ENCODE results near the gene ZNF511.

Gene ZNF511

DNA sequence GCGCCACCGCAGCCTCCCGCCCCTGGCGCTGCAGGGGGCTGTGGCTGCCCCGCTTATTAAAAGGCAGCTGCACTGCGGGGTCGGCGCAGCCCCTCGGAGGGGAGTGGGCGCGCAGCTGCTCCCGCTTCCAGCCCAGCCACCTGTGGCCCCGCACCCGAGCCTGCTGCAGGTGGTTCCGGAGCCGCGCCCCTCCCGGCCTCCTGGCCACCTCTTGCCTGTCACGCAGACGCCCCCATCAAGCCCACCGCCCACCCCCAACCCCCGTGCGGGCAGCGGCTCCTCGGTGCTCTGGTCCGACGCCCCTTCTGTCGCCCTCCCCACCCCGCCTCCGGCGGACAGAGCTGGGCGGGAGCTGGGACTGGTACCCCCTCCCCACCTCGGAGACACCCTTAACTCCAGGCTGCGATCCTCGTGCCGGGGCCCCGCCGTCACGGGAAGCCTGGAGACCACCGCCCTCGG lies 27.4 kb downstream of the ZNF511 start:
- FAIRE-seq (no peak), DNase-seq (ENCODE audit: insufficient read length, low spot score) (no peak)
- TF ChIP-seq POLR2A (IDR thresholded peaks at IDR 0.05; ENCODE audit: low read depth, low read length): no peak

DNA sequence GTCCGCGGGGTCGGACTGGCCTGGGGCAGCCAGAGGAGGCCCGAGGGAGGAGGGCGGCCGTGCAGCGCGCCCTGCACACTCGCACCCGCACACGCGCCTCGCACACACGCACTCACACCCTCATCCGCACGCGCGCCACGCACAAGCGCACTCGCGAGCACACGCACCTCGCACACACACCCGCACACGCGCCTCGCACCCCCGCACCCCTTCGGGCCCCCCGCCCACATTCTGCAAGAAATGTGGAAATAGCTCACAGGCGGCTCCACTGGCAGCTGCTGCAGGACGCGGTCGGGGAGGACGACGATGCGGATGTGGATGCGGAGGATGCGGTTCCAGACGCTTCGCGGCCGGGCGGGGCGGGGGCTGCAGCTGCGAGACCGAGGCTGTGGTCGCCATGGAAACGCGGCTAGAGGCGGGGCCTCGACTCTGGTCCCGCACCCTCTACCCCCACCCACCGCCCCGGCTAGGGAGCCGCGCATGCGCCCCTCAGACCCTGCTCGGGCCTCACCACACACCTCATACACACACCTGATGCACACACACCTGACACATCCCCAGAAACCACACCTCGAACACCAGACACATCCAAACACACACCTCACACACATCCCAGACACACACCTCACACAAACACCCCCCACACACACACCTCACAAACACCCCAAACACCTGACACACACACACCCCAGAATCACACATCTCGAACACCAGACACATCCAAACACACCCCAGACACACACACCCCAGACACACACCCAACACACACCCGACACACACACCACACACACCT lies 28.1 kb downstream of the ZNF511 start, which contains the start of gene CALY:
CALY (minus strand) TSS at position 320 of the 793 bp plus-strand sequence. CDS start 7,907 bp downstream, outside the sequence.
- FAIRE-seq (no peak), DNase-seq (ENCODE audit: insufficient read length, low spot score) (no peak)
- no peak for TF ChIP-seq POLR2A (IDR thresholded peaks at IDR 0.05; ENCODE audit: low read depth, low read length)

DNA sequence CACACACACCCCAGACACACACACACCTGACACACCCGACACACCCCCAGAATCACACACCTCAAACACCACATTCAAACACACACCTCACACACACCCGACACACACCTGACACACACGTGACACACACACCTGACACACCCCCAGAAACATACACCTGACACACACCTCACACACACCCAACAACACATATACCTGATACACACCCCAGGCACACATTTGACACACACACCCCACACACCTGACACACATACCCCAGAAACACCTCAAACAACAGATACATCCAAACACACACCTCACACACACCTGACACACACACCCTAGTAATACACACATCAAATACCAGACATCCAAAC lies 28.6 kb downstream of the ZNF511 start:
- no peak for TF ChIP-seq POLR2A (IDR thresholded peaks at IDR 0.05; ENCODE audit: low read depth, low read length)
- FAIRE-seq: no peak
- no peak for DNase-seq (ENCODE audit: insufficient read length, low spot score)

DNA sequence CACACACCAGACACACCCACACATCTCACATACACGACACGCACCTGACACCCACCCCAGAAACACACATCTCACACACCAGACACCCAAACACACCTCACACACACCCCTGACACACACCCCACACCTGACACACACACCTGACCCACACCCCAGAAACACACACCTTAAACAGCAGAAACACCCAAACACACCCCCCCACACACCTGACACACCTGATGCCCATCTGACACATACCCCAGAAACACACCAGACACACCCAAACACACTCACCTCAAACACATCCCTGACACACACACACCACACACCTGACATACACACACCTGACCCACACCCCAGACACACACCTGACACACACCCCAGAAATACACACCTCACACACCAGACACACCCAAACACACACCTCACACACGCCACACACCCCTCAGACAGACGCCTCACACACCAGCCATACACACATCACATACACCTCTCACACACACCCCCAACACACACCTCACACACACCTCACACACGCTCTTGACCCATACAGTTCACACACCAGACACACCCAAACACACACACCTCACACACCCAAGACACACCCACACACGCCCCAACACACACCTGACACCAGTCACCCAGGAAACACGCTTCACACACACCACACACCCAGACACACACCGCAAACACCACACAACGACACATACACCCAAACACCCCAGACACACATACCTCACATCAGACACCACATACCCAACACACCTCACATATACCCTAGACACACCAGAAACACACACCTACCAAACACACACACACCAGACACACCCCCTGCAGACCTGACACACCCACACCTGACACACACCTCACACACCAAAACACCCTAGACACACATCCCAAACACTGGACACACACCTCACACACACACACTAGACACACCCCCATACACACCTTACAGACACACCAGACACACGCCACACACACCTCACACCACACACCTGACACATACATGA lies 29.7 kb downstream of the ZNF511 start:
- TF ChIP-seq POLR2A (IDR thresholded peaks at IDR 0.05; ENCODE audit: low read depth, low read length): no peak
- FAIRE-seq: no peak
- DNase-seq (ENCODE audit: insufficient read length, low spot score): no peak

DNA sequence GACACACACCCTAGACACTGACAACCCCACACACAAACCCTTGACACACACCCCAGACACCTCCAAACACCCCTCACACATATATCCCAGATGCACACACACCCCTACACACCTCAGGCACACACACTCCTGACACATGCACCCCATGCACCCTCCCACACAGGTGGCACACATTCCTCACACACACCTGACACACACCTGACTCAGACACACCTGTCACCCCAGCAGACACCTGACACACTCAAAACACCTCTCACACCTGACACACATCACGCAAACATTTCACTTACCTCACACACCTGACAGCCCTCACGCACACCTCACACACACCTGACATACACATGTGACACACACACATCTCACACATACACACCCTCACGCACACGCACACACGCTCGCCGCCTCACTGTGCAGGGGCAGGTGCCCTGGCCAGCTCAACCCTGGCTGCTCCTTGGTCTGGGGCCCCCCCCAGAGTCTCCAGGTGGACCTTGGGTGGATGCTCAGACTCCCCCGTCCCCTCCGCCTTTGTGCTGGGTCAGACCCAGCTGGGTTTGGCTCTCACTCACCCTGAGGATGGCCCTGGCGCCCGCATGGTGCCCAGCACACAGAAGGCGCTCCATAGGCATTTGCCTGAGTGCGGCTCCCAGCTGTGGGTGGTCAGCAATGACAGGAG lies 31.1 kb downstream of the ZNF511 start:
- DNase-seq (ENCODE audit: insufficient read length, low spot score) (no peak), FAIRE-seq (no peak)
- TF ChIP-seq POLR2A (IDR thresholded peaks at IDR 0.05; ENCODE audit: low read depth, low read length): no peak

DNA sequence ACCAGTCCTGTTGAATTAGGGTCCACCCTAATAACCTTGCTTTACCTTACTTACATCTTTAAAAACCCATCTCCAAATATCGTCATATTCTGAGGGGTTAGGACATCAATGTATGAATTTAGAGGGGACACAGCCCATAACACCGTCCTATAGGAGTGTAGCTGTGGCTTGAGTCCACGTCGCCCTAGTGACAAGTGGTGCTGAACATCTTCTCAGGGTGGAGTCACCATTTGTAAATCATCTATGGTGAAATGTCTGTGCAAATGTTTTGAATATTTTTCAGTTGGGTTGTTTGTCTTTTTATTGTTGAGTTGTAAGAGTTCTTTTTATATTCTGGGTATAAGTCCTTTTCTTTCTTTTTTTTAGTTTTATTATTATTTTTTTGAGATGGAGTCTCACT lies 33.3 kb downstream of the ZNF511 start:
- FAIRE-seq: no peak
- TF ChIP-seq POLR2A (IDR thresholded peaks at IDR 0.05; ENCODE audit: low read depth, low read length): no peak
- no peak for DNase-seq (ENCODE audit: insufficient read length, low spot score)

DNA sequence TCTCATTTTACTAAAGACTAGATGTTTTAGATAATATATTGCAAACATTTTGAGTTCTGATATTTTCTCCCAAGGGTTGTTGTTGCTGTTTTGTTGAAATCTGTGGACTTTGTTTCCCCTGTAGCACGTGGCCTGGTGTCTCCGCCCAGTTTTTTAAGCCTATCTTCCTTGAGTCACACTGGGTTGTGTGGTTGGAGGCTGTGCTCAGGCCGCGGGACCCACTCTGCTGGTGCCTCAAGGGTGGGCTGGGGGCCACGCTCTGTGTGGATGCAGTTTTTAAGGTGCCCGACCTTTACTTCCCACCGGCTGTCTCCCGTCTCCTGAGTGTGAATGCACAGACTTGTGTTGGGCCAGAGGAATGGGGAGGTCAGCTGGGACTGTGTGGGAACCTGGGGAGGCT lies 34.2 kb downstream of the ZNF511 start:
- no peak for TF ChIP-seq POLR2A (IDR thresholded peaks at IDR 0.05; ENCODE audit: low read depth, low read length)
- DNase-seq (ENCODE audit: insufficient read length, low spot score) (no peak), FAIRE-seq (no peak)

DNA sequence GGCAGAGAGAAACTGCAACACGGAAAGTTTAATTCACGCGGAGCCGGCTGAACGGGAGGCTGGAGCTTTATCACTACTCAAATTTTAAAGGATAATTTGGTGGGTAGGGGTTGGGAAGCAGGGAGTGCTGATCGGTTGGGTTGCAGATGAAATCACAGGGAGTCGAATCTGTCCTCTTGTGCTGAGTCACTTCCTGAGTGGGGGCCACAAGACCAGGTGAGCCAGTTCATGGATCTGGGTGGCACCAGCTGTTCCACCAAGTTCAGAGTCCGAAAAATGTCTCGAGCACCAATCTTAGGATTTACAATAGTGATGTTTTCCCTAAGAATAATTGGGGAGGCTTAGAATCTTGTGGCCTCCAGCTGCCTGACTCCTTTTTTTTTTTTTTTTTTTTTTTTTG lies 34.8 kb downstream of the ZNF511 start:
- no peak for TF ChIP-seq POLR2A (IDR thresholded peaks at IDR 0.05; ENCODE audit: low read depth, low read length)
- FAIRE-seq: no peak
- DNase-seq (ENCODE audit: insufficient read length, low spot score): no peak

DNA sequence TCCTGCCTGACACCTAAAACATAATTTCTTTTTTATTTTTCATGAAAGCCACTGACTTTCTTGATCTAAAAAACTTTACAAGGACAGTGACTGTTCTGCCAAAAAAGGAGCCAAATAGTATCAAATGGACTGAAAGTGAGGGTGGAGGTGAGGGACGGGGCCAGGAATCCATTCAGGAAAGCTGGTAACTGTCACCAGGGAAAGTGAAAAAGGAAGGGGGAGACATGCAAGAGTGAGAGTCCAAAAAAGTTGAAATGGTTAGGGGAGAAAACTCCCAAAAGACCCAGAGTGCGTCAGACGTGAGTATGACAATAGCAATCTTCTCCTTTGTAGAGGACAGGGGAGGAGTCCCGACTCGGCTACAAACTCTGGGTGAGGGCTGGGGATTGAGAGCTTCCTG lies 35.5 kb downstream of the ZNF511 start:
- TF ChIP-seq POLR2A (IDR thresholded peaks at IDR 0.05; ENCODE audit: low read depth, low read length): no peak
- DNase-seq (ENCODE audit: insufficient read length, low spot score) (no peak), FAIRE-seq (no peak)

DNA sequence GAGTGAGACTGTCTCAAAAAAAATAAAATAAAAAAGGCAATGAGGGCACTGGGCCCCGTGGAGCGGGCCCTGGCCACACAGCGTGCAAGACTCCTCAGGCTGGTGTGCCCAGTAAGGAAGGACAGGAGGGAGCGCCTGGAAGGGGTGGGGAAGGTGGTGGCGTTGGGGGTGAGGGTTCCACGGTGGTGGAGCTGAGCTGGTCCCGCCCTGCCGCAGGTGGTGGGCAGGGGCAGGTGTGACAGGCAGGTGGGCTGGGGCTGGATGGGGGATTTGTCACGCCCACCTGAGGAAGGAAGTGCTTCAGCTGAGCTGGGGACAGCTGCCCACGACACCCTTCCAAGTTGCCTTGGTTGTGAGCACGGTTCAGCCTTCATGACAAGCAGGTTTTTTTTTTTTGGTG lies 37.7 kb downstream of the ZNF511 start:
- no peak for DNase-seq (ENCODE audit: insufficient read length, low spot score)
- no peak for TF ChIP-seq POLR2A (IDR thresholded peaks at IDR 0.05; ENCODE audit: low read depth, low read length)
- FAIRE-seq: no peak

DNA sequence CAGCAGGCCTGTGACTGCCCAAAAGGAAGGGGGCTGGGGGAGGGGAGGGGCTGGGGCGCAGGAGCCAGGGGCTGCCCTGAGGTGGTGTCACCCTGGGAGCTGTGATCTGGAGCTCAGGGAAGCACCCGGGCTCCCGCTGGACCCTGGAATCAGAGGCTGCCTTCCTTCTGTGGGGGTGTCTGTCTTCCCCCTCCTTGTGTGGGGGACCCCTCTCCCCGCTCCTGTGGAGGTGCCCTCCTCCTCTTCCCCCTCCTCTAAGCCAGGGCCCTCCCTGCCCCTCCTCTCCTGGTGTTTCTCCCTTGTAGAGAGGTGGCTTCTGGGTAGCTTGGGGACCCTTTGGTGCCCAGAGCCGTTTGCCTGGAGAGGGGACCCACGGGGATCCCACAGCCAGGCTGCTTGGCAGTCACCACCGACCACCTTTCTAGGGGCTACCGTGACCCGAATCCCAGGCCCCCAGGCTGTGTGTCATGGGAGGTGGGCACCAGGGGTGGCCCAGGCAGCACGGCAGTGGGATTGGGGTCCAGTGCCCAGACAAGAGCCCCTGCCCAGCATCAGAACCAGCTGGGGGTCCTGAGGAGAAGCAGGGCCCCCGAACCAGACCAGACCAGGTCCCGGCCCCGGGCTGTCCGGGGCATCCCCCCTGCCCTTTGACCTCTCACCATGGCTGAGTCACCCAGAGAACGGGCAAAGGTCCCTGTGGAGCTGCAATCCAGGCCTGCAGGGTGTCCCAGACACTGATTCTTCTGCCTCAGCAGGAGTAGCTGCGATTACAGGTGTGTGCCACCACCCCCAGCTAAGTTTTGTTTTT lies 39.2 kb downstream of the ZNF511 start:
- DNase-seq (ENCODE audit: insufficient read length, low spot score) (no peak), FAIRE-seq (no peak)
- no peak for TF ChIP-seq POLR2A (IDR thresholded peaks at IDR 0.05; ENCODE audit: low read depth, low read length)

DNA sequence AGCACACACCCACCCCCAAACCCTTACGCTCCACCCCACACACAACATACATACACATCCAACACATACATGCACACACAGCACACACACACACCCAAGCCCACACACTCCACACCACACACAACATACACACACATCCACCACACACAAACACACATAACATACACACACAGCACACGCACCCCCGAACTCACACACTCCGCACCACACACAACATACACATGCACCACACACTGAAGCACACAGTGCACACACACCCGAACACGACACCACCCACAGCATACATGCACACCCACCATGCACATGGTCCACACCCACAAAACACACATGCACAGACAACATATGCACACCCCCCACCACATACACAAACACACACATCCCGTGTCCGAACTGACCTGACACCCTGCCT lies 40.5 kb downstream of the ZNF511 start:
- FAIRE-seq: no peak
- DNase-seq (ENCODE audit: insufficient read length, low spot score): no peak
- TF ChIP-seq POLR2A (IDR thresholded peaks at IDR 0.05; ENCODE audit: low read depth, low read length): no peak

DNA sequence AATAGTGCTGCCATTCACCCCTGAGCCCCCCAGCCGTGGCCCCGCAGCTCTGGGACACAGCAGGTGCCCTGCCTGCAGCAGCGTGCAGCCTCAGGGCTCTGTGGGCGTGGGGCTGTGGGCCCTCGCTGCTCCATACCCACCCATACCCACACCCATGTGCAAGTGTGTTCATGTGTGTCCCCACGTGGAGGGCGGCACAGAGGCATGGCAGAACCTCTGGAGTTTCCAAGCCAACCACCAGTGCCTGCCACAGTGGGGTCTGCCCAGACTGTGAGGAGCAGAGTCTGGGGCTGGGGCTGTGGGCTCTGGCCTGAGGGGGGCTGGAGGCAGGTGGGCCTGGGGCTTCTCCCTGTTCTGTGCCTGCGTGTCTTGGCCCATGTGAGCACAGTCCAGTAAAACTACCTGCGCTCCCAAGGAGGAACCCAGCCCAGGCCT lies 40.9 kb downstream of the ZNF511 start:
- FAIRE-seq: no peak
- no peak for TF ChIP-seq POLR2A (IDR thresholded peaks at IDR 0.05; ENCODE audit: low read depth, low read length)
- no peak for DNase-seq (ENCODE audit: insufficient read length, low spot score)

Measured in H54 (cell line).